HG02678 (cell line): Measurements from ENCODE around the gene PHF10.

ENCODE experiments used
- ATAC-seq: cut with Tn5 transposase; IDR thresholded peaks from one replicate; pipeline ENCODE4 v1.9.1; 2021; ENCODE audit warnings: mild to moderate bottlenecking, moderate library complexity; ENCODE audit not compliant: unreplicated experiment

PHF10 gene

DNA sequence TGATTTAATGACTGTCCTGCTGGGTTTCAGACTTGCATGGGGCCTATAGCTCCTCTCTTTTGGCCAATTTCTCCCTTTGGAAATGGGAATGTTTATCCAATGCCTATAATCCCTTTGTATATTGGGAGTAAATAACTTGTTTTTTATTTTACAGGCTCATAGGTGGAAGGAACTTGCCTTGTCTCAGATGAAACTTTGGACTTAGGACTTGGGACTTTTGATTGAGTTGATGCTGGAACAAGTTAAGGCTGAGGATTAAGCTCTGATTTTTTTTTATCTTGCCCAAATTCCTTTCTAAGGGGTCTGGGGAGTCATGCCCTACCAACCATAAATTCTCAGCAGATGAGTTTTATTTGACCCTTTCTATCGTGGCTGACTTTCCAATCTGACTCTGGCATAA, 46.0 kb downstream of the PHF10 start:
- no peak for ATAC-seq

DNA sequence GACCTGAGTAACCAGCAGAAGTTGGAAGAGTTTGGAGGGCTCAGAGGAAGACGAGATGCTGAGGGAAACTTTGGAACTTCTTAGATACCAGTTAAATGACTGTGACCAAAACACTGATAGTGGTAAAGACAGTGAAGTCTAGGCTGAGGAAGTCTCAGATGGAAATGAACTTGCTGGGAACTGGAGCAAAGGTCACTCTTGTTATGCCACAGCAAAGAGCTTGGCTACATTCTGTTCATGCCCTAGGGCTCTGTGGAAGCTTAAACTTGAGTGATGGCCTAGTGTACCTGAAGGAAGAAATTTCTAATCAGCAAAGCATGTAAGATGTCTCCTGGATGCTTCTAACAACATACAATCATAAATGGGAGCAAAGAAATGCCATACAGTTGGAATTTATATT, 47.2 kb downstream of the PHF10 start:
- ATAC-seq: no peak

DNA sequence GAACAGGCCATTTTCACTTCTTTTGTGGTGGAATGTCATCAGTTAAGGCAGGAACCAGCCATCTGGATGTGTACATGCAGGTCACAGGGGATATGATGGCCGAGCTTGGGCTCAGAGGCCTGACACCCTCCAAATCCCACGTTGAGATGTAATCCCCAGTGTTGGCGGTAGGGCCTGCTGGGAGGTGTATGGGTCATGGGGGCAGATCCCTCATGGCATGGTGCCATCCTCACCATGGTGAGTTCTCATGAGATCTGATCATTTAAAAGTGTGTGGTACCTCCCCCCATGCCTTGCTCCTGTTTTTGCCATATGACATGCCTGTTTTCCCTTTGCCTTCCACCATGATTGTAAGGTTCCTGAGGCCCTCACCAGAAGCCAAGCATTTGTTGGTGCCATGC, 49.3 kb downstream of the PHF10 start:
- no peak for ATAC-seq

DNA sequence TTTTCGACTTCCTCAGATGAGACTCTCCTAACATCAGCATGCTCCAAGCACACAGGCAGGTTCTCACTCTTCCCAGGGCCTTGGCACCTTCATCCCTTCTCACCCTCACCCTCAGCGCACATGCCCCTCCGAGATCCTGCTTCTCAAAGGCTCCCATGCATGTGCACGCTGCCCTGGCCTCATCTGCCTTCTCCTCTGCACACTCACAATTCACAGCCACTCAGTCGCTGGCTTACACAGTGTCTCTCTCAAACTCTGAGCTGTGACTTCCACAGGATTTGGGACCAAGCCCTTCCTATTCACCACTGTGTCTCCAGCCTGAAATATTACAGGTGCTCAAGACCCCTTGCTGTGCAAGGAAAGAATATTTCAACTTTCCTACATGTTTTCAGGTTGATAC, 52.7 kb downstream of the PHF10 start:
- ATAC-seq: no peak

DNA sequence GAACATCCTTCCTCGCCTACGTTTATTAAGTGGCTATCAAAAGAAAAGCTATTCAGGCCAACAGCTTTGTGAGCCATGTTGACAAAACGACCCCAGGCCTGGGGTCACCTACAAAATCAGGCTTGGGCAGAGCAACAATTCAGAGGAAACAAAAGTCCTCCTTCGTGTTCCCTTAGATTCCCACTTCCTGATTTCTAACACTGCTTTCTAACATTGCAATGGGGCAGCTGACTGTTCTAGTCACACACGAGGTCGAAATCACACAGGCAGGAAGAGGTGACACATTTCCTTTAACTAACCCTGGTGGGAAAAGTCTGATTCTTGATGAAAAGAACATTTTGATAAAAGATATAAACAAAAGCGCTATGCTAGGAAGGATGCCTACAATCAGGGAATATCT, 54.4 kb downstream of the PHF10 start:
- ATAC-seq: no peak

DNA sequence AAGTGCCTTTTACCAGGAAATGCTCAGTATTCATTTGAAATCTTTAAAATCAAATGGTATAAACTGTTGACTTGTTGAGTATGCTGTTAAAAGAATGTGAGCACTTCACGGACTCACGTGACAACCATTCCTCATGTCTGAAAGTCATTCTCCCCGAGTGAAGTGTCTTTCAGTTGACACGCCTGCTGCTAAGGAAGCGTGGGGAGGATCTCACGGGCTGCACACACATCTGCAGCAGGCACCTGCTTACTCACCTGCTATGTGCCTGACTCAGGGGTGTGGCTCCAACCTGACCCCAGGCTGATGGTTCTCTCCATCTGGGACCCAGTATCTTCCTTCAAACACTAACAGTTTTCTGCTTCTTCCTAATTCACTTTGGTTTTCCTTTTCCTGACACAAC, 55.2 kb downstream of the PHF10 start:
- ATAC-seq: no peak

DNA sequence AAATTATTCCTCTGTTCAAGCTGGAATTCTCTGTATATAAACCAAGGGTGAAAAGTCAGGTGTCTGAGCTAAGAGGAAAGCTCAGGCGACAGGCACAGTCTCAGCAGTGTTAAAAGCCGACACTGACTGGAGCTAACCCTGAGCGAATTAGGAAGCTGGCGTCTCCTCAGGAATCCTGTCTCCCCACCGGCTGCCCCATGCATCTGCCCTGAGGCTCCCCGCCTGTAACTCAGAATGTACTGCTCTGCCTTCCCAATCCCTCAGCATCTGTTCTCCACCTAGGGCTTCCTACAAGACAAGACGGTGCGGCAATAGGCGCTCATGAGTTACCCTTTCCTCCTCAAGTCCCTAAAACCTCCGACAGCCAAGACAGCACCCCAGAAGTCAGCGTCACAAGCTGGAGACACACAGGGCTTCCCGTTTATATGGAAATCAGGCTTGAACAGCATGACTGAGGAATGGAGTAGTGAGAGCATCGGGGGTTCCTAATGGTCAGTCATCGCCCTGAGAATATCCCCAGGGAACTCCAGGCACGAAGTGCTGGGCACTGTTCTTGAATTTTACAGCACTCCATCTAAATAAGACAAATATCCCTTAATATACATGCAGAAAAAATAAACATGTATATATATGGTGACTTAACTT, 56.0 kb downstream of the PHF10 start:
- ATAC-seq: no peak

DNA sequence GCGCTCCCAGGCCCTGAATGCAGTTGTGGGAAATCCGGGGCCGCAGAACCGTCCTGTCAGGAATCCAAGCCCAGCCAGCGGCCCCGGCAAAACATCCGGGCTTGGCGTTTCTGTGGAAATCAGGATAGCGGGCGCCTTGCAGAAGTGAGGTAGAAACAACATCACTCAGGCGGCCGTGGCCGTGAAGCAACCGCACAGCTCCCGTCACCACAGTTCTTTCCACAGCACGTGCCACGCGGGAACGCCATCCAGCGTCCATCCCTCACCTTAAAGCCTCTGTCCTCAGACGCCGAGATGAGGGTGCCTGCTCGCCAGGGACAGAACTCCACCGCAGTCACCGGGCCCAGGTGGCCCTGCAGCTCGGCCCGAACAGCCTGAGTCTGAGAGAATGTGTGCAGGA, 56.6 kb downstream of the PHF10 start:
- no peak for ATAC-seq

DNA sequence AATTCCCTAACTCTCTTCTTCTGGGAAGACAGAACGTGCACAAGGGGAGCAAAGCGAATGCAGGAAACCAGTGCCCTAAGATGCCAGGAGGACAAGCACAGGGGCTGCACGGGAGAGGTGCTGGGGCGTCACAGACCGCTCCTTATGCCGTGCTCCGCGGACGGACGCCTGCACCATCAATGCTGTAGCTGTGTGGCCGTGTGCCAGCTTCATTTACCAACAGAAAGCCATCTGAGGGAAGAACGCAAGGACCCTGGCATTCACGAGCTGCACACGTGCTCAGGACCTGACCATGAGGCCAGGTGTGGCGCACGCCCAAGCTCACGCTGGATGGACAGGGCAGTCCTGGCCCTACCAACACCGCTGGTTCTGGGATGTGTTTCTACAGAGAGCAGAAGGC, 57.9 kb downstream of the PHF10 start:
- ATAC-seq: no peak

DNA sequence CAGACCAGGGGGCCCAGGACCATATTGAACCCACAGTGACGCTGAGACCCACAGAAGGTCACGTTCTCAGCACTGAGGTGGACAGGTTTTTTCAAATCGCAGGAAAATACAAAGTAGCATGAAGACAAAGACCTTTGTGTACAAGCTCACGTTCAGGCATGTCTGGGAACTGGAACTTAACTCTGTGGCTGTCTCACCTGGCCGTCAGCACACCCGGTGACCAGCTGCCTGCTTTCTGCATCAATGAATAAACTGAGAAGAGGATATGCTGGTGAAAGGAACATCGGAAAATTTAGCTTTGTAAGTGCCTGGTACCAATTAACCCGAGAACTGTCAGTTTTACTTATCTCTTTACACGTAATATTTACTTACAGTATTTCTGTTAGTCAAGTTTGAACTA, 59.0 kb downstream of the PHF10 start:
- no peak for ATAC-seq

DNA sequence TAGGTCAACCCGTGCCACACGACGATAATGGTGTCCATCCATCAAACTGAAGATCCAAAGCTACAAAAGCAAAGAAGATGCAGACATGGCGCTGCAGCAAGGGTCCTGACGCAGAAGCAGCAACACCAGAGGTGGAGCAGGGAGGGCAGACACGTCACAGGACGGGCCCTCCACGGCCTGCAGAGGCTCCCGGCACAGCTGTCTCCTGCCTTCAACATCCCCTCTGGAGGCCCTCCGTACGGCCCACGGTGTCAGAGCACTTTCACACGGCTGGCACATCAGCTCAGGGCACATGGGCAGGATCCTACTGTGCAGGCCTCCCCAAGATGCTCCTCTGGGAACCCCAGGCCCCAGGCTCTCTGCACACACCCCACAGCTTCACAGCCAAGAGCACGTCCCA, 60.1 kb downstream of the PHF10 start:
- ATAC-seq: no peak

DNA sequence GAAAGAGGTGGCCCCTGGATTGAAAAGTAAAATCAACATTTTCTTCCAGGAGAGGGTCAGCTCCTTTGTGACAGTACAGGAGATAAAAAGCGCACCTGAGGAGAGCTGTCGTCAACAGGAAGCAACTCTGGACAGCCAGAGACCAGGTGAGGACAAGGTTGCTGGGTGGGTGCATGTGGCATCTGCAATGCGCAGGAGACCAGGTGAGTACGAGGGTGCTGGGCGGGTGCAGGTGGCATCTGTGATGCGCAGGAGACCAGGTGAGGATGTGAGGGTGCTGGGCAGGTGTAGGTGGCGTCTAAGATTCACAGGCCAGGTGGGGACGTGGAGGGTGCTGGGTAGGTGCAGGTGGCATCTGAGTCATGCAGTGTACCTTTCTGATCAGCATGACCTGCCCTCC, 60.8 kb downstream of the PHF10 start:
- ATAC-seq: no peak

DNA sequence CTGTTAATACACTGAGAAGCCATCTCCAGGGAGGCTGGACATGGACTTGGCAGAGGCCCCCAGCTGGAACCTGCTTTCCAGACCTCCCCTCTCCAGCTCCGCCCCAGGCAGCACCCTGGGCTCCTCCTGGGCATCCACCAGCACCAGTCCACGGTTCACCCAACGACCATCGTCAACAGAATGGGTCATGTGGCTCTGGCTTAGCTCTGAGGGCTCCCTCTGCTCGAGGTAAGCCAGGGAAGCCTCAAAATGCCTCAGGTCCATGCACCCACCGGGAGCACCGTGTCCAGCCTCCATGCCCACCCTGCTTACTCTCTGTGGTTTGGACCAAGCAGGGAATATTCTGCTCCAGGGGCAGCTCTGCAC, 62.9 kb downstream of the PHF10 start:
- ATAC-seq: no peak

DNA sequence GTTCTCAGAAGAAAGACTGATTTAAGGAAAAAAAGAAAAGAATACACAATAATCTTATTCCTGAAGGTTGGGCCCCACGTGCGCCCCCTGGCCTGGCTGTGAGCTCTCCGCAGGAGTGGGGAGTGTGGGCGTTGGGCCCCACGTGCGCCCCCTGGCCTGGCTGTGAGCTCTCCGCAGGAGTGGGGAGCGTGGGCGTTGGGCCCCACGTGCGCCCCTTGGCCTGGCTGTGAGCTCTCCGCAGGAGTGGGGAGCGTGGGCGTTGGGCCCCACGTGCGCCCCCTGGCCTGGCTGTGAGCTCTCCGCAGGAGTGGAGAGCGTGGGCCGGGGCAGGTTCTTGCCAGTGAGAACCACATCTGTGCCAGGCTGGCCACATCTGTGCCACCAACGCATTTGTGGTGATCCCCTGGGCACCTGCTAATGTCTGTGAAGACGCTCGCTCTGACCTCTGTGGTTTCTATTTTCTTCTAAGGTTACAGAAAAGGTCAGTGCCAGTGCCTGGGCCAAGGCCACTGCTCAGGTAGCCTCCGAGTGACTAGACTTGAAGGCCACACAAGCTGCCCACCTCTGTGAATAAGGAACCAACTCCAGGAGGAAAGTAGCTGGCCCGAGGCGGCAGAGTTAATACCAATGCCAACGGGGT, 63.4 kb downstream of the PHF10 start:
- no peak for ATAC-seq

DNA sequence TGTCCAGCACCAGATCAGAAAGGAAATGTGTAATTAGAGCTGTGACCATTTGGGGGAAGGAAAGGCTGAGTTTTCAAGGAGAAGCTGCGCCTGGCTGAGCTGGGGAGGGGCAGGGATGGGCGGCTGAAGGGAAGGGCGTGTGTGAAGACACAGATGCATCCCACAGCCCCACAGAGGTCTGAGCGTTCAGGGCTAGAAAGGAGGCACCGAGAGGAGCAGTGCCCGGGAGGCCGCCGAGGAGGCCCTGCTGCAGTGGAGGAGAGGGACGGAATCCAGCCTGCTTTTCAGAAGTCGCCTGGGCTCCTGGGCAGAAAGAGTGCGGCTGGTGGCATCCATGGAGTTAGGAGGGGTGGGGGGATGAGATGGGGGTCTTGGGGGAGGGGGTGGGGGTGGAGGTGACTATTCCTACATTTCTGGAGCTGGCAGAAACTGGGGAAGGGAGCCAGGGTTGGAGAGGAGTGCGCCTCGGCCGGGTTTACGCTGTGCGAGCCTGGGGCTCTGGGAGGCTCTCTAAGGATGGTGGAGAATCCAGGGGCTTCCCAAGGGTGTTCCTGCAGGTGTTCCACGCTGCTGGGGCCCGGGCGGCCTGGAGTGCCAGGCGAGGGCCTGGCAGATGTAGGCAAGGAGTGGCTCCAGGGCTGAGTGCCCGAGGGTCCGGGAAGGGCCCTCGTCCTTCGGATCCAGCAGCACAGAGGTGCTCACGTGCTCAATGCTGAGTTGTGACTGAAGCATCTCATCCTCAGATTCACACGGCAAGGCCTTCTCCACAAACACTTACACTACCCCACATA, 64.3 kb downstream of the PHF10 start:
- ATAC-seq: no peak

DNA sequence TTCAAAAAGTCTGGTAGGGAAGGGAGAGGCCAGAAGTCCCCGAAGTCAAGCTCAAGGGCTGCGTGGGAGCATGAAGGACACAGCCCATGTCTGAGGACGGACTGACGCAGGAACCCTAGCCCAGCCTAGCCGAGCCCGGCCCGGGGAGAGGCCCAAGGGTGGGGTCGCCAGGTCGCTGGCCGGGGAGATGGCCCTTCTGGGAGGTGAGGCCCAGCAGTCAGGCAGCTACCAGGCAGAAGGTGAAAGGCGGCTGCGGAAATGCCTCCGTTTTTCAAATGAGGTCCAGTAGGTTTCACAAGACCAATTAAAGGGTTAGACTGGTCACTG, 67.1 kb downstream of the PHF10 start:
- no peak for ATAC-seq

DNA sequence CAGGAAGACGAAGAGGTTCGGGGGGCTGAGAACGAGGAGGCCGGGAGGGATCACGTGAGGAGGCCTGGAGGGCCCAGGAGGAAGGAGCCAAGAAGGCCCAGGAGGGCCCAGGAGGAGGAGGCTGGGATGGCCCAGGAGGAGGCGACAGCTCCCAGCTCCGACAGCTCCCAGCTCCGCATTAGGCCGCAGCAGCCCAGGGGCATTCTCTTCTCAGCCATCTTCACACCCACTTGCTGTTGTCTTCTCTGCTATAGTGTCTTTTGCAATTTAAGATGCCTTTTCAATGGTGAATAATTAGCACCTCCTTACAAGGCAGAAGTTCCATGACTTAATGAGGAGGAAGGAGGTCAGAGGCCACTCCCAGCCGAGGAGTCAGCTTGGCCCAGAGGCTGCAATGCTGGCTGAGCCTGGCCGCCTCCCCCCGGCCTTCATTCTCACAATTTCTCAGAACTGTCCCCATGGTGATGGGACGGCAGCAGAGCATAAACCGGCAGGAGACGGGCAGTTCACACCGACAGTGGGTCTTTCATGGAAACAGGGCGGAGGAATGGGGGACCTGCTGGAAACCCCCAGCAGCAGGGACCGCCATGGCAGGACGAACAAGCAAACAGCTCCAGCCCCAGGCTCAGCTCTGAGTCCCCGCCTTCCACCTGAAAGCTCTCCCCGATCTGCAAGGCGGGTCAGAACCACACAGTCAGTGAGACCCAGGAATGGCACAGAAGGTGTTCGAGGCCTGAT, 67.6 kb downstream of the PHF10 start:
- no peak for ATAC-seq

DNA sequence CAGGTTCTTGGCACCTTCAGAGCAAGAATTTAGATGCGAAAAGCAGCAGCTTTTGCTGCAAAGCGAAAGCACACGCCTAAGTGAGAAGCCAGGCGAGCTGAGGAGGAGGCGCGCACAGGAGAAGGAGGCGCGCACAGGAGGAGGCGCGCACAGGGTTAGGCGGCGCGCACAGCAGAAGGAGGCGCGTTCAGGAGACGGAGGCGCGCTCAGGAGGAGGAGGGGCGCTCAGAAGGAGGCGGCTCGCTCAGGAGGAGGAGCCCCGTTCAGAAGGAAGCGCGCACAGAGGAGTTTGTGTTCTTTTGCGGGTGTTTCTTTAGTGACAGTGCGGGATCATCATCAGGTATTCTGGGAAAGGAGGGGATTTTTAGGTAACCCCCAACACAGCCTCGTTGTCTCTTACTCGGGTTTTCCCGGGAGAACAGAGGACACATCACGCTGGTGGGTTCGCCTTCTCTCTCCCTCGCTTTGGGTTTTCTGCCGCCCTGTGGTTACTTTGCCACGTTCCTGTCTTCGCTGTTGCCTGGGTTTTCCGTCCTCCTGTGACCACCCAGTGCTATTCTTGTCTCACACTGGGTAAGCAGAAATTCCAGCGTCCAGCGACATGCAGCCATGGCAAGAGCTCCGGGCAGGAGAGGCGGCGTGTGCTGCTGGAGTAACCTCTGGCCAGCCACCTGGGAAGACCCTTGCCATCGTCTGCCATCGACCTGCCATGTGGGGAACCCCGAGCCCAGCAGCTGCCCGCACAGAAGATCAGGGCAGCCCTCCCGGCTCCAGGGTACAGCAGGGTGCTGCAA, 69.5 kb downstream of the PHF10 start:
- peak; percentile 95 for ATAC-seq
